SK-N-SH (cell line): ENCODE results near the gene FXYD5. TPM values are rescaled to one million over a fixed set of nuclear protein-coding genes. Genes with fewer than 3 reads are reported as not detected.

Experiments used
- CTCF ChIA-PET: fragments of 300-600, 350-600 bp; formaldehyde crosslinking; extraction: SDS; loops from one replicate; lab custom pipeline; 2021; lab: Yijun Ruan, JAX
- POLR2A ChIA-PET: fragments of 350-600 bp; sonication (Branson Sonifier 250); formaldehyde crosslinking; extraction: SDS; loops from one replicate; lab custom pipeline; 2020; ENCODE audit warnings: antibody characterized with exemption, inconsistent platforms; lab: Yijun Ruan, JAX
- DNase-seq: peaks from one replicate; pipeline ENCODE4 v3.0.0; 2012
- H2AFZ ChIP-seq: fragments of 200-600 bp; sonication (generic); 2 replicates; pipeline ENCODE4 v1.8.1; 2016; ENCODE audit warnings: antibody characterized with exemption, mild to moderate bottlenecking, low read depth
- H3F3A ChIP-seq: fragments of 200-600 bp; sonication (generic); replicated peaks from 2 replicates; pipeline ENCODE3; 2016; ENCODE audit warnings: antibody characterized with exemption, mild to moderate bottlenecking; ENCODE audit not compliant: insufficient read depth
- H3K27ac ChIP-seq, 2 experiments: fragments of 200-500 bp in 1 of 2; fragments of 200-600 bp in 1 of 2; sonication (Bioruptor generic) in 1 of 2; sonication (generic), shearing (Covaris generic) in 1 of 2; 2 replicates each; pipeline versions ENCODE4 v1.5.1 to v1.6.1; 2014 to 2016; ENCODE audit warnings: low read depth in 2 of 2, inconsistent platforms in 1 of 2, low read length in 1 of 2, mild to moderate bottlenecking in 1 of 2, mixed read lengths in 1 of 2
- H3K27me3 ChIP-seq: fragments of 200-600 bp; sonication (generic), shearing (Covaris generic); 2 replicates; pipeline ENCODE4 v1.6.1; 2016; ENCODE audit warnings: mixed run types; ENCODE audit not compliant: insufficient read depth
- H3K36me3 ChIP-seq, 2 experiments: fragments of 200-500 bp in 1 of 2; fragments of 200-600 bp in 1 of 2; sonication (Bioruptor generic) in 1 of 2; sonication (generic) in 1 of 2; replicated peaks in 1 of 2; 2 replicates each; pipeline versions ENCODE3 to v1.5.1; 2014 to 2016; ENCODE audit warnings: low read length in 1 of 2, mild to moderate bottlenecking in 1 of 2; ENCODE audit not compliant: insufficient read depth in 2 of 2, control insufficient read depth in 1 of 2
- H3K4me1 ChIP-seq, 2 experiments: fragments of 200-500 bp in 1 of 2; fragments of 200-600 bp in 1 of 2; sonication (Bioruptor generic) in 1 of 2; sonication (generic), shearing (Covaris generic) in 1 of 2; 2 replicates each; pipeline versions ENCODE4 v1.5.1 to v1.6.1; 2014 to 2016; ENCODE audit warnings: low read depth in 1 of 2, low read length in 1 of 2, mixed run types in 1 of 2; ENCODE audit not compliant: insufficient read depth in 2 of 2, control insufficient read depth in 1 of 2
- H3K4me2 ChIP-seq: fragments of 200-600 bp; sonication (generic), shearing (Covaris generic); 2 replicates; pipeline ENCODE4 v1.6.1; 2017; ENCODE audit warnings: mixed run types
- H3K4me3 ChIP-seq, 2 experiments: fragments of 200-500 bp in 1 of 2; fragments of 200-600 bp in 1 of 2; sonication (Bioruptor generic) in 1 of 2; sonication (generic), shearing (Covaris generic) in 1 of 2; 2 replicates each; pipeline versions ENCODE4 v1.5.1 to v1.8.1; 2014 to 2016; ENCODE audit warnings: low read depth in 2 of 2, inconsistent platforms in 1 of 2, low read length in 1 of 2, mild to moderate bottlenecking in 1 of 2, mixed read lengths in 1 of 2, moderate library complexity in 1 of 2
- H3K79me2 ChIP-seq: fragments of 200-600 bp; sonication (generic); 2 replicates; pipeline ENCODE4 v1.8.1; 2017; ENCODE audit warnings: mild to moderate bottlenecking; ENCODE audit not compliant: insufficient read depth
- H3K9ac ChIP-seq: fragments of 200-600 bp; sonication (generic); 2 replicates; pipeline ENCODE4 v1.6.1; 2017; ENCODE audit warnings: mixed run types
- H3K9me2 ChIP-seq: fragments of 200-600 bp; sonication (generic); 2 replicates; pipeline ENCODE4 v1.6.1; 2017; ENCODE audit warnings: mixed run types
- H3K9me3 ChIP-seq: fragments of 200-600 bp; sonication (generic); 2 replicates; pipeline ENCODE4 v1.6.1; 2017; ENCODE audit warnings: mixed run types, mild to moderate bottlenecking, moderate library complexity
- H4K20me1 ChIP-seq: fragments of 200-600 bp; sonication (generic); 2 replicates; pipeline ENCODE4 v1.6.1; 2017; ENCODE audit warnings: mild to moderate bottlenecking, mixed run types; ENCODE audit not compliant: insufficient read depth
- ELF1 ChIP-seq: IDR thresholded peaks from 2 replicates; pipeline ENCODE4 v1.4.0; 2012
- EZH2phosphoT487 ChIP-seq: fragments of 200-600 bp; sonication (generic); IDR thresholded peaks from 2 replicates; pipeline ENCODE4 v1.6.1; 2017; ENCODE audit warnings: low read depth, mixed run types, mild to moderate bottlenecking, antibody characterized with exemption, moderate library complexity, borderline replicate concordance
- FOXM1 ChIP-seq: IDR thresholded peaks from 2 replicates; pipeline ENCODE4 v1.4.0; 2012; ENCODE audit warnings: low read depth, mild to moderate bottlenecking
- GATA2 ChIP-seq: sonication (generic); formaldehyde crosslinking; IDR thresholded peaks from 2 replicates; pipeline ENCODE4 v1.5.0; 2020; ENCODE audit warnings: mild to moderate bottlenecking, missing genetic modification reagents
- MXI1 ChIP-seq: IDR thresholded peaks from 2 replicates; pipeline ENCODE4 v1.6.1; 2012; ENCODE audit warnings: mild to moderate bottlenecking, low read depth, low read length, improper control_type of control experiment
- PBX3 ChIP-seq: IDR thresholded peaks from 2 replicates; pipeline ENCODE4; 2012
- REST ChIP-seq: IDR thresholded peaks from 2 replicates; pipeline ENCODE4 v1.6.1; 2012; ENCODE audit warnings: mild to moderate bottlenecking, low read depth, low read length, moderate library complexity
- RXRA ChIP-seq: IDR thresholded peaks from 2 replicates; pipeline ENCODE4 v1.4.0; 2012; ENCODE audit warnings: low read depth, mild to moderate bottlenecking, borderline replicate concordance
- TAF1 ChIP-seq: IDR thresholded peaks from 2 replicates; pipeline ENCODE4 v1.6.1; 2012; ENCODE audit warnings: low read depth, mild to moderate bottlenecking, low read length, moderate library complexity, borderline replicate concordance
- TCF12 ChIP-seq: IDR thresholded peaks from 2 replicates; pipeline ENCODE4 v1.4.0; 2012
- USF1 ChIP-seq: IDR thresholded peaks from 2 replicates; pipeline ENCODE4 v1.4.0; 2012; ENCODE audit warnings: low read depth, borderline replicate concordance
- USF2 ChIP-seq: fragments of 150-350 bp; IDR thresholded peaks from 2 replicates; pipeline ENCODE4 v1.6.1; 2017; ENCODE audit warnings: antibody characterized with exemption, low read length, low read depth, borderline replicate concordance
- YY1 ChIP-seq: IDR thresholded peaks from 2 replicates; pipeline ENCODE4 v1.4.0; 2012; ENCODE audit warnings: low read depth, mild to moderate bottlenecking
- WGBS: methylation state at CpG from one replicate; pipeline ENCODE4 v1.1.6; 2017; ENCODE audit warnings: low lambda C conversion rate; 5-methylcytosine and 5-hydroxymethylcytosine counted together
- polyA plus RNA-seq, 3 experiments: library from polyadenylated mRNA; depleted of rRNA; stranded (reverse); fragments of >200 nt; gene quantifications; 2 replicates each; pipeline ENCODE4 v1.2.3, GENCODE V29; 2012

The FXYD5 gene
- polyA plus RNA-seq, 1 of the 3 experiments (the other 2 are of a cell fraction) = 195 TPM

GRCh38 chr19:35206379-35206778 lies 51.8 kb downstream of the FXYD5 start (continued):
- TF ChIP-seq FOXM1 = no peak
- no peak for TF ChIP-seq GATA2 (CRISPR knock-in tag)
- TF ChIP-seq YY1 = no peak
- TF ChIP-seq RXRA = no peak
- no peak for TF ChIP-seq PBX3
- no peak for TF ChIP-seq ELF1
- TF ChIP-seq EZH2phosphoT487 = no peak
- no peak for TF ChIP-seq TAF1
- no peak for TF ChIP-seq USF2

- Histone ChIP-seq H3K27ac (no peak overlapping the region), H3F3A (no peaks in the 10 kb centered on the region), H4K20me1 (no peaks in the 10 kb centered on the region), H3K9me2 (no peaks in the 10 kb centered on the region), H3K4me3 (no peak overlapping the region), H3K79me2 (no peaks in the 10 kb centered on the region), H3K9me3 (no peaks in the 10 kb centered on the region), H3K4me1 (no peaks in the 10 kb centered on the region), H3K9ac (no peak overlapping the region), H3K4me2 (no peak overlapping the region), H3K36me3 (no peaks in the 10 kb centered on the region), H3K27me3 (peaks cover 19% of the 10 kb centered on the region; the same call in 1 of the 2 replicates), H2AFZ (no peak overlapping the region)
- ChIA-PET CTCF (no interaction called here), POLR2A (no interaction called here)
- no peak for TF ChIP-seq PBX3
- TF ChIP-seq REST = no peak
- no peak for TF ChIP-seq USF1
- no peak for TF ChIP-seq TCF12
- no peak for TF ChIP-seq MXI1
- no peak for TF ChIP-seq EZH2phosphoT487
- no peak for TF ChIP-seq FOXM1
- DNase-seq = no peak
- 50% methylated on average over 1 of the region's 1 CpG for WGBS
Observed at GRCh38 chr19:35206855-35207254, 52.3 kb downstream of the FXYD5 start.
